Esophagus squamous epithelium (tissue), 5 donors: ENCODE data around the gene SORCS1. TPM values are rescaled to one million over a fixed set of nuclear protein-coding genes. Genes with fewer than 3 reads are reported as not detected.

Experiments
- DNase-seq: peaks from one replicate; lab custom pipeline; 2025; lab: John Stamatoyannopoulos, UW
- H3K27ac ChIP-seq, 4 donors: fragments of 200-600 bp; sonication (generic); one replicate each; pipeline ENCODE4 v1.5.1; 2016 to 2019; ENCODE audit warnings: mild to moderate bottlenecking in 1 of 4
- H3K27me3 ChIP-seq, 4 donors: fragments of 200-600 bp; sonication (generic); 1 replicate in 3 of 4; 2 replicates in 1 of 4; pipeline versions ENCODE4 v1.5.1 to v1.6.0; 2017 to 2021; ENCODE audit warnings: antibody characterized with exemption in 1 of 4
- H3K36me3 ChIP-seq, 3 donors: fragments of 200-600 bp; sonication (generic); one replicate each; pipeline ENCODE4 v1.5.1; 2016 to 2019
- H3K4me1 ChIP-seq, 3 donors: fragments of 200-600 bp; sonication (generic); one replicate each; pipeline ENCODE4 v1.5.1; 2017 to 2019
- H3K4me3 ChIP-seq, 4 donors: fragments of 200-600 bp; sonication (generic); 1 replicate in 3 of 4; 2 replicates in 1 of 4; pipeline ENCODE4 v1.5.1; 2016 to 2019; ENCODE audit warnings: mild to moderate bottlenecking in 2 of 4, moderate library complexity in 1 of 4
- H3K9me3 ChIP-seq, 3 donors: fragments of 200-600 bp; sonication (generic); one replicate each; pipeline ENCODE4 v1.5.1; 2016 to 2019
- CTCF ChIP-seq, 6 experiments: fragments of 450-650 bp in 4 of 6; fragments of 200-600 bp in 2 of 6; sonication (generic) in 2 of 6; IDR thresholded peaks; one replicate each; pipeline ENCODE4 v1.5.1; 2016 to 2019; ENCODE audit warnings: antibody characterized with exemption in 6 of 6, mild to moderate bottlenecking in 4 of 6, moderate library complexity in 4 of 6
- POLR2A ChIP-seq, 4 donors: fragments of 450-650 bp; IDR thresholded peaks; one replicate each; pipeline ENCODE4 v1.6.1; 2017; ENCODE audit warnings: antibody characterized with exemption in 4 of 4, mild to moderate bottlenecking in 4 of 4, moderate library complexity in 3 of 4
- WGBS, 2 donors: methylation state at CpG; one replicate each; pipeline ENCODE4 v1.1.5; 2018; 5-methylcytosine and 5-hydroxymethylcytosine counted together
- intact Hi-C: fragments of 100-400 bp; cut with DNase I; formaldehyde crosslinking; loops from one replicate; pipeline ENCODE4 v1.15.0; 2022
- total RNA-seq, 4 donors: library from RNA; depleted of rRNA; stranded (reverse); fragments of >200 nt; gene quantifications; one replicate each; pipeline ENCODE4 v1.1.0, GENCODE V29; 2016
- donor health status: DM: yes; HTN: yes; CAD: no.

The SORCS1 gene
- 1 to 10 TPM in 2 of 4 donors, under 1 TPM in 1, not detected in 1; 0.88 to 4.8 (median 1.4) TPM for total RNA-seq

DNA sequence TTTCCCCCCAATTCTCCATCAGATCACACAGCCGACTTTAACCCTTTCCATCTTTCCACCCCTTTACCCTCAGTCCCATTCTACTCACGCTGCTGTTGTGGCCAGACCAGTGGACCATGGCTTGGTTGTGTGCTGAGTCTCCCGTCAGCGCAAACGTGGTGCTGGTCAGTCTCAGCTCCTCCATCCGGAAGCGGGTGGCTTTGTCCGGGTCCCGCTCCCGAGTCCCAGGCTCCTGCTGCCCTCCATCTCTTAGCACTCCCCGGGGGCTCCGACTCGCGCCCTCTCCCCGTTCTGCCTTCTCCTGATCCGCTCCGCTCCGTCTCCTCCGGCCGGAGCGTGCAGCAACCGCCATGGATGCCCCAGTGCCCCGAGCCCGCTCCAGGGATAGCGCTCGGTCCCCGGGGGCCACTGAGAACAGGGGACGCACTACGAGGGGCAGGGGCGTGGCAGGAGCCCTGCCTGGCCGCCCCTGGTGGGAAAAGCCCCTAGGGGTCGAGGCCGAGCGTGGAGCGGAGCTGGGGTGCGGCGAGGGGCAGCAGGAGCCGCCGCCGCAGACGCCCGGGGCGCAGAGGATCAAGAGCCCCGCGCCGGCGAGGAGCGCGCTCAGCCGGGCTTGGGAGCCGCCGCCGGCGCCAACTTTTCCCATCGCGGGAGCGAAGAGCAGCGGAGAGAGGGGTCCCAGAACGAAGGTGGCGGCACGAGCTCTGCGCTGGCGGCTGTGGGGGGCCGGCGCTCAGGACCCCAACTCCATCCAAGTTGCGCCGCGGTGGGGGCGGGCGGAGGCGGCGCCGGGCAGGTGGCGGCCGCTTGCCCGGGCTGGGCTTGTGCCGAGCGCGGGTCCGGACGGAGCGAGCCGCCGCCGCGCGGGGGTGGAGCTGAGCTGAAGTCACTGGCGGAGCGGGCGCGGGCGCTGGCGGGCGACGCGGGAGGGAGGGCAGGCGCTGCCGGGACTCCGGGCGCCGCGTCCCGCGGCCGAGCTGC is at the start of gene SORCS1:
Gene SORCS1, minus strand, starts transcription at position 826 of the 981 bp plus-strand sequence.
- 8 to 40% methylated on average over 5 to 19 of the region's 105 CpGs for WGBS, 2 donors
- TF ChIP-seq POLR2A (IDR thresholded peaks at IDR 0.05), result no peak
- no peak for TF ChIP-seq CTCF (IDR thresholded peaks at IDR 0.05)
- H3K4me1 ChIP-seq, result peaks cover 0 to 13% (median 0%) of the 10 kb centered on the region in 3 donors
- H3K27ac ChIP-seq, result peak within 1 kb of the TSS in 2 of 4 donors; percentile 21 to 54
- no peak for DNase-seq
- H3K36me3 ChIP-seq, result no peaks in the 10 kb centered on the region
- no peaks in the 10 kb centered on the region for H3K9me3 ChIP-seq
- intact Hi-C loops, result no loop called here
- H3K4me3 ChIP-seq, result peak within 1 kb of the TSS; percentile 15 to 62 (median 35)
- peaks cover 0 to 63% (median 0%) of the 10 kb centered on the region in 4 donors for H3K27me3 ChIP-seq

GRCh38 chr10:107214261-107214660 is 49.8 kb upstream of the SORCS1 start:
- TF ChIP-seq CTCF (IDR thresholded peaks at IDR 0.05) (no peak), POLR2A (IDR thresholded peaks at IDR 0.05) (no peak)
- no peak for DNase-seq
- 75 to 100% methylated on average over 1 of the region's 2 CpGs for WGBS, 2 donors
- H3K27me3 ChIP-seq, result no peaks in the 10 kb centered on the region
- no peaks in the 10 kb centered on the region for H3K36me3 ChIP-seq
- H3K4me1 ChIP-seq, result no peaks in the 10 kb centered on the region
- peaks cover 0 to 5% (median 0%) of the 10 kb centered on the region in 3 donors for H3K9me3 ChIP-seq
- intact Hi-C loops, result no loop called here
- no peak overlapping the region for H3K27ac ChIP-seq
- H3K4me3 ChIP-seq, result no peak overlapping the region

DNA sequence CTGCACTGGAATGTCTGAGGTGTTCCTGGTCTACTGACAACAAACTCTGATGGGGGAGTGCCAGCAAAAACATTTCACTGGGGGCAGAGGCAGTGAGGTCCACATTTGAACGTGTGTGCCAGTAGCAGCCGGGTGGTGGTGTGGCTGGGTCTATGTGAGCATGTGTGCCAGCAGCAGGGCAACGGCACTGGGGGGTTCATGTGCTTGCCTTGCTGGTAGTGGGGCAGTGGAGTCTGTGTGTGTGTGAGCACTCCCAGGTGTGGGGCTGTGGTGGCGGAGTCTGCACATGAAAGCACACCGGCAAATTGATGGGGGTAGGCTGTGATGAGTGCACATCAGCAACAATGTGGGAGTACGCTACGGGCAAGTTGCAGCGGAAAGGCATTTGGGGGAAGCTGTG is 49.4 kb upstream of the SORCS1 start:
- intact Hi-C loops, result no loop called here
- H3K36me3 ChIP-seq, result no peaks in the 10 kb centered on the region
- no peak for DNase-seq

DNA sequence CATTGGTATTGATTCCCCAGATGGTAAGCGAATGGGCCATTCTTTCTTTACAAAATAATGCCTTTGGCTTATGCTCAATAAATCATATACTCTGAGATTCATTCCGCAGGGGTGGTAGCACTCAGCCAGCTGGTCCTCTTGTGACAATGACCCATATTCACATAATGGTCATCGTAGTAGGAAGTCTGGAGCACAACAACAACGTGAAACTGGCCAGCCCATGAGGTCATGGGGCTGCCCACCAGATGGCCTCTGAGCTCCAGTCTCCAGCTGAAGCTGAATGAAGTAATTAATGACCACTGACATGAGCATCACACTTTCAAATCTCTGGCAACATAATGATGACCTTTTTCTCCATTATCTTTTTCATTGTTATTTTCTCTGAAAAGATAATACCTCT is 42.3 kb upstream of the SORCS1 start:
- Histone ChIP-seq H3K27me3 (no peaks in the 10 kb centered on the region), H3K36me3 (no peaks in the 10 kb centered on the region), H3K4me1 (no peaks in the 10 kb centered on the region), H3K4me3 (no peak overlapping the region), H3K9me3 (no peaks in the 10 kb centered on the region), H3K27ac (no peak overlapping the region)
- intact Hi-C loops, result no loop called here
- TF ChIP-seq CTCF (IDR thresholded peaks at IDR 0.05) (no peak), POLR2A (IDR thresholded peaks at IDR 0.05) (no peak)
- WGBS, 2 donors, result 56 to 61% methylated on average over 4 of the region's 4 CpGs
- no peak for DNase-seq

More for the DNA sequence above, 49.4 kb upstream of the SORCS1 start:
- Histone ChIP-seq H3K4me3 (no peak overlapping the region), H3K4me1 (no peaks in the 10 kb centered on the region), H3K27me3 (no peaks in the 10 kb centered on the region), H3K9me3 (peaks cover 0 to 5% (median 0%) of the 10 kb centered on the region in 3 donors), H3K27ac (no peak overlapping the region)
- no peak for TF ChIP-seq POLR2A (IDR thresholded peaks at IDR 0.05)
- TF ChIP-seq CTCF (IDR thresholded peaks at IDR 0.05), result no peak
- 85 to 93% methylated on average over 6 to 8 of the region's 8 CpGs for WGBS, 2 donors

DNA sequence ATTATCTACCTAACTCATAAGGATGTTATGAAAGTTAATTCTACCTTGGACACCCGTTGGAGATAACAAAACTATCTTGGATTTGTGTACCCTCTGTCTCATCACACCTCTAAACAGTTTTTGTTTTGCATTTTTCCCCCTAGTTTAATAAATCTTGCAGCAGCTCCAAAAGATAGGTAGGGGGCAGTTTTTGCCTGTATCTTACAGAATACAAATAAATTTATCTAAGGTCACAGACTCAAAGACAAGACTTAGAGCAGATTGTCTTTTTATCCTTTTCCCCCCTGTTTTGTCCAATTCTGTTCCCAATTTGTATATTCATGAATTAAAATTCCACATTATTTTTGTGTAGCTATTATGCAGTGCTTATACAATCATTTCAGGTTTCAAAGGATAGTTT is 5.0 kb upstream of the SORCS1 start:
- peaks cover 0 to 6% (median 0%) of the 10 kb centered on the region in 3 donors for H3K4me1 ChIP-seq
- H3K9me3 ChIP-seq, result no peaks in the 10 kb centered on the region
- no peak overlapping the region for H3K4me3 ChIP-seq
- no peaks in the 10 kb centered on the region for H3K36me3 ChIP-seq
- intact Hi-C loops, result no loop called here
- TF ChIP-seq POLR2A (IDR thresholded peaks at IDR 0.05), result no peak
- no peak for TF ChIP-seq CTCF (IDR thresholded peaks at IDR 0.05)
- H3K27ac ChIP-seq, result no peak overlapping the region
- peaks cover 0 to 29% (median 0%) of the 10 kb centered on the region in 4 donors for H3K27me3 ChIP-seq
- 22 to 33% methylated on average over 1 of the region's 1 CpG for WGBS, 2 donors
- no peak for DNase-seq
